ENCODE measurements around the gene SMIM11.

SMIM11 gene

DNA sequence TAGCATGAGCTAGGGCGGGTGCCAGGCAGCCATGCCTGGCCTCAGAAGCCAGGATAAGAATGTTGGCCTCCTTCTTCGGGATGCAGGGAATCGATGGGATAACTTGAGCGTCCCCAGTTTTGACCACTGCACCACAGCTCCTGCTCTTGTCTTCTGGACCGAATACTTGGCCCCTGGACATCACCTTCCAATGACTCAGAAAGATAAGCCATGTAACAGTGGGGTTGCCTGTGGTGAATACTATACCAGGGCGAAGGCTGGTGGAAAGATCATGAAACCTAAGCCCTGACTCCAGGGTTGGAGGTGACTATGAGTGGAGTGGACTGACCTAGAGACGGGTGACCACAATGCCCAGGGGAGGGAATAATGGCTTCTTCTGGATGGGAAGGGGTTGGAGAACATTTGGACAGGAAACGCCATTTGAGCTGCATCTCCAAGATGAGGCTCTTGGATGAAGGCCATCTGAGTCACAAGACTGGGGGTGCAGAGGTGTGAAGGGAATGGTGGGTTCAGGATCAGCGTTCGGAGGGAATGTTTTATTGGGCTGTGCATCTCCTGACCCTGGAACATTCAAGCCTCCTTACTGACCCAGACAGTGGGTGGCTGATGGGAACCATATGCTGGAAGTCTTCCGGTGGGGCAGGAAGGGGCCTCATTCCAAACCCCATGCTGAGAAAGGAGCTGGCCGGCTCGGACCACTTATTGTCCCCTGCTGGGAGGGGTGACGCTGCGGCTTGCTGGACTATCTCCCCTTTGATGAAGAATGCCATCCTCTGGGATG, 30.0 kb upstream of the SMIM11 start:
- no peaks in the 10 kb centered on the region for H3K27me3 ChIP-seq (ENCODE audit: insufficient read depth, poor library complexity, severe bottlenecking)
- H3K27ac ChIP-seq (replicated peaks), result no peak overlapping the region
- no peak overlapping the region for H3K4me3 ChIP-seq (replicated peaks; ENCODE audit: insufficient read depth, low read length)
- TF ChIP-seq, protein P1, sequence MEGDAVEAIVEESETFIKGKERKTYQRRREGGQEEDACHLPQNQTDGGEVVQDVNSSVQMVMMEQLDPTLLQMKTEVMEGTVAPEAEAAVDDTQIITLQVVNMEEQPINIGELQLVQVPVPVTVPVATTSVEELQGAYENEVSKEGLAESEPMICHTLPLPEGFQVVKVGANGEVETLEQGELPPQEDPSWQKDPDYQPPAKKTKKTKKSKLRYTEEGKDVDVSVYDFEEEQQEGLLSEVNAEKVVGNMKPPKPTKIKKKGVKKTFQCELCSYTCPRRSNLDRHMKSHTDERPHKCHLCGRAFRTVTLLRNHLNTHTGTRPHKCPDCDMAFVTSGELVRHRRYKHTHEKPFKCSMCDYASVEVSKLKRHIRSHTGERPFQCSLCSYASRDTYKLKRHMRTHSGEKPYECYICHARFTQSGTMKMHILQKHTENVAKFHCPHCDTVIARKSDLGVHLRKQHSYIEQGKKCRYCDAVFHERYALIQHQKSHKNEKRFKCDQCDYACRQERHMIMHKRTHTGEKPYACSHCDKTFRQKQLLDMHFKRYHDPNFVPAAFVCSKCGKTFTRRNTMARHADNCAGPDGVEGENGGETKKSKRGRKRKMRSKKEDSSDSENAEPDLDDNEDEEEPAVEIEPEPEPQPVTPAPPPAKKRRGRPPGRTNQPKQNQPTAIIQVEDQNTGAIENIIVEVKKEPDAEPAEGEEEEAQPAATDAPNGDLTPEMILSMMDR (IDR thresholded peaks at IDR 0.05; ENCODE audit: insufficient read depth, low read length), result no peak
- TF ChIP-seq GABPA (IDR thresholded peaks at IDR 0.05; ENCODE audit: low read depth), result no peak
- TF ChIP-seq POLR2AphosphoS5 (IDR thresholded peaks at IDR 0.05; ENCODE audit: low read depth), result no peak
- TF ChIP-seq SPI1 (IDR thresholded peaks at IDR 0.05; ENCODE audit: borderline replicate concordance, low read depth), result no peak
- TF ChIP-seq, protein P2, sequence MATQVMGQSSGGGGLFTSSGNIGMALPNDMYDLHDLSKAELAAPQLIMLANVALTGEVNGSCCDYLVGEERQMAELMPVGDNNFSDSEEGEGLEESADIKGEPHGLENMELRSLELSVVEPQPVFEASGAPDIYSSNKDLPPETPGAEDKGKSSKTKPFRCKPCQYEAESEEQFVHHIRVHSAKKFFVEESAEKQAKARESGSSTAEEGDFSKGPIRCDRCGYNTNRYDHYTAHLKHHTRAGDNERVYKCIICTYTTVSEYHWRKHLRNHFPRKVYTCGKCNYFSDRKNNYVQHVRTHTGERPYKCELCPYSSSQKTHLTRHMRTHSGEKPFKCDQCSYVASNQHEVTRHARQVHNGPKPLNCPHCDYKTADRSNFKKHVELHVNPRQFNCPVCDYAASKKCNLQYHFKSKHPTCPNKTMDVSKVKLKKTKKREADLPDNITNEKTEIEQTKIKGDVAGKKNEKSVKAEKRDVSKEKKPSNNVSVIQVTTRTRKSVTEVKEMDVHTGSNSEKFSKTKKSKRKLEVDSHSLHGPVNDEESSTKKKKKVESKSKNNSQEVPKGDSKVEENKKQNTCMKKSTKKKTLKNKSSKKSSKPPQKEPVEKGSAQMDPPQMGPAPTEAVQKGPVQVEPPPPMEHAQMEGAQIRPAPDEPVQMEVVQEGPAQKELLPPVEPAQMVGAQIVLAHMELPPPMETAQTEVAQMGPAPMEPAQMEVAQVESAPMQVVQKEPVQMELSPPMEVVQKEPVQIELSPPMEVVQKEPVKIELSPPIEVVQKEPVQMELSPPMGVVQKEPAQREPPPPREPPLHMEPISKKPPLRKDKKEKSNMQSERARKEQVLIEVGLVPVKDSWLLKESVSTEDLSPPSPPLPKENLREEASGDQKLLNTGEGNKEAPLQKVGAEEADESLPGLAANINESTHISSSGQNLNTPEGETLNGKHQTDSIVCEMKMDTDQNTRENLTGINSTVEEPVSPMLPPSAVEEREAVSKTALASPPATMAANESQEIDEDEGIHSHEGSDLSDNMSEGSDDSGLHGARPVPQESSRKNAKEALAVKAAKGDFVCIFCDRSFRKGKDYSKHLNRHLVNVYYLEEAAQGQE (IDR thresholded peaks at IDR 0.05; ENCODE audit: insufficient replicate concordance, low read depth), result no peak
- no peak for DNase-seq (ENCODE audit: low read depth in 1 of 2, low spot score in 1 of 2)

DNA sequence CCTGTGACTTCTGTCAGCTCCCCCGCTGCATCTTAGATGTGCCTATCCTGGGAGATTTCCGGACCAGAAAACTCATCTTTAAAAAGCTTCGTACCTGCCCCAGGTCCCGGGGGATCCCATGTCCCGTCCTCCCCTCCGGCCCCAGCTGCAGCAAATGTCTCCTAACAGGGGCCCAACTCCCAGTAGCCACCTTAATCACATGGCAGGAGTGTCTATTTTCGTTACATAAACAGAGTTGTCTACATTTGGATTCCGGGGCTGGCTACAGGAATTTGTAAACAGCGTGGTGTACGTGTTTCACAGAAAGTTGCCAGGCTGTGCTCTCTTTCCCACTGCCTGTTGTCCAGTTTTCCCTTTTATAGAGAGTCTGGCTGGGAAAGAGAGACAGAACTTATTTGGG, 29.4 kb upstream of the SMIM11 start:
- Histone ChIP-seq H3K27ac (replicated peaks) (no peak overlapping the region), H3K4me3 (replicated peaks; ENCODE audit: insufficient read depth, low read length) (no peak overlapping the region), H3K27me3 (ENCODE audit: insufficient read depth, poor library complexity, severe bottlenecking) (no peaks in the 10 kb centered on the region)
- TF ChIP-seq, protein P1 (IDR thresholded peaks at IDR 0.05; ENCODE audit: insufficient read depth, low read length), result no peak
- TF ChIP-seq POLR2AphosphoS5 (IDR thresholded peaks at IDR 0.05; ENCODE audit: low read depth) (no peak), GABPA (IDR thresholded peaks at IDR 0.05; ENCODE audit: low read depth) (no peak)
- no peak for DNase-seq (ENCODE audit: low read depth in 1 of 2, low spot score in 1 of 2)

DNA sequence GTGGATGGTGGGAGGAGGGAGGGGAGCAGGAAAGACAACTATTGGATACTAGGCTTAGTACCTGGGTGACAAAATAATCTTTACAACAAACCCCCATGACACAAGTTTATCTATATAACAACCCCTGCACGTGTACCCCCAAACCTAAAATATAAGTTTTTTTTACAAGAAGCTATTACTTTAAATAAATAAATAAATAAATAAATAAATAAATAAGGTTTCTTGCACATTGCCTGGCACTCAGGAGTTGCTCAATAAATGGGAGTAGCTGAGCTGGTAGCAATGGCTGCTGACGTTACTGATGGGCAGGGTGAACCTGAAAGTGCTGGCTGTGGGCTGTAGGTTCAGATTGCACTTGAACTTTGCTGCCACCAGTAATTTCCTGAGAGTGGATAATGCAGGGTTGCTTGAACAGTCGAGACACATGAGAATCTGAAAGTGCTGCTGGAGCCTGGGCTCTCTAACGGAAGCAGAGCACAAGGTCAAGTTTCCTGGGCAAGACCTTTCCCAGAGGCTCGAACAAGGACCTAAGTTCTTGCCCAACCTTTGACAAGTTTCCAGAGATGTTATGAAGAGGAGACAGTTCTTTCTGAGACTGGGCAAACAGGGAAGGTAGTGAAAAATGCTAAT, 26.3 kb upstream of the SMIM11 start:
- no peaks in the 10 kb centered on the region for H3K27me3 ChIP-seq (ENCODE audit: insufficient read depth, poor library complexity, severe bottlenecking)
- H3K27ac ChIP-seq (replicated peaks), result no peak overlapping the region
- no peak for DNase-seq (ENCODE audit: low read depth in 1 of 2, low spot score in 1 of 2)
- TF ChIP-seq, protein P1 (IDR thresholded peaks at IDR 0.05; ENCODE audit: insufficient read depth, low read length), result no peak
- TF ChIP-seq GABPA (IDR thresholded peaks at IDR 0.05; ENCODE audit: low read depth) (no peak), POLR2AphosphoS5 (IDR thresholded peaks at IDR 0.05; ENCODE audit: low read depth) (no peak), SPI1 (IDR thresholded peaks at IDR 0.05; ENCODE audit: borderline replicate concordance, low read depth) (no peak)
- TF ChIP-seq, protein P2 (IDR thresholded peaks at IDR 0.05; ENCODE audit: insufficient replicate concordance, low read depth), result no peak
- H3K4me3 ChIP-seq (replicated peaks; ENCODE audit: insufficient read depth, low read length), result no peak overlapping the region

All from HL-60 (cell line).